Ovary (tissue), 3 donors: ENCODE data around the gene ZBTB2.

Experiments used
- POLR2A ChIP-seq: fragments of 450-650 bp; IDR thresholded peaks from one replicate; pipeline ENCODE4 v1.6.1; 2017; ENCODE audit warnings: antibody characterized with exemption, mild to moderate bottlenecking, moderate library complexity
- TF ChIP-seq, protein P1 (sequence below), 3 donors: fragments of 450-650 bp in 2 of 3; fragments of 200-600 bp in 1 of 3; IDR thresholded peaks; one replicate each; pipeline versions ENCODE4 v1.5.1 to v1.8.0; 2016 to 2022; ENCODE audit warnings: antibody characterized with exemption in 3 of 3, mild to moderate bottlenecking in 1 of 3
- donor health status: DM: no; HTN: no; CAD: no.

GRCh38 chr6:151434369-151434768 lies 43.0 kb upstream of the ZBTB2 start:
- TF ChIP-seq, protein P1, sequence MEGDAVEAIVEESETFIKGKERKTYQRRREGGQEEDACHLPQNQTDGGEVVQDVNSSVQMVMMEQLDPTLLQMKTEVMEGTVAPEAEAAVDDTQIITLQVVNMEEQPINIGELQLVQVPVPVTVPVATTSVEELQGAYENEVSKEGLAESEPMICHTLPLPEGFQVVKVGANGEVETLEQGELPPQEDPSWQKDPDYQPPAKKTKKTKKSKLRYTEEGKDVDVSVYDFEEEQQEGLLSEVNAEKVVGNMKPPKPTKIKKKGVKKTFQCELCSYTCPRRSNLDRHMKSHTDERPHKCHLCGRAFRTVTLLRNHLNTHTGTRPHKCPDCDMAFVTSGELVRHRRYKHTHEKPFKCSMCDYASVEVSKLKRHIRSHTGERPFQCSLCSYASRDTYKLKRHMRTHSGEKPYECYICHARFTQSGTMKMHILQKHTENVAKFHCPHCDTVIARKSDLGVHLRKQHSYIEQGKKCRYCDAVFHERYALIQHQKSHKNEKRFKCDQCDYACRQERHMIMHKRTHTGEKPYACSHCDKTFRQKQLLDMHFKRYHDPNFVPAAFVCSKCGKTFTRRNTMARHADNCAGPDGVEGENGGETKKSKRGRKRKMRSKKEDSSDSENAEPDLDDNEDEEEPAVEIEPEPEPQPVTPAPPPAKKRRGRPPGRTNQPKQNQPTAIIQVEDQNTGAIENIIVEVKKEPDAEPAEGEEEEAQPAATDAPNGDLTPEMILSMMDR (IDR thresholded peaks at IDR 0.05), result no peak
- no peak for TF ChIP-seq POLR2A
